ENCODE data around the gene SSC5D.
"Not testable (repeated sequence)": the region's sequence is repeated elsewhere in the genome, so short reads cannot be mapped to it uniquely, and the experiment has no call there.

Gene SSC5D

GRCh38 chr19:55487924-55488687 lies at the start of gene SSC5D:
SSC5D (plus strand) TSS chr19:55488436; CDS start chr19:55488590, 154 bp downstream.
- no peak for DNase-seq (ENCODE audit: low spot score)

GRCh38 chr19:55439052-55439451 lies 49.2 kb upstream of the SSC5D start:
- DNase-seq (ENCODE audit: low spot score), result no peak

DNA sequence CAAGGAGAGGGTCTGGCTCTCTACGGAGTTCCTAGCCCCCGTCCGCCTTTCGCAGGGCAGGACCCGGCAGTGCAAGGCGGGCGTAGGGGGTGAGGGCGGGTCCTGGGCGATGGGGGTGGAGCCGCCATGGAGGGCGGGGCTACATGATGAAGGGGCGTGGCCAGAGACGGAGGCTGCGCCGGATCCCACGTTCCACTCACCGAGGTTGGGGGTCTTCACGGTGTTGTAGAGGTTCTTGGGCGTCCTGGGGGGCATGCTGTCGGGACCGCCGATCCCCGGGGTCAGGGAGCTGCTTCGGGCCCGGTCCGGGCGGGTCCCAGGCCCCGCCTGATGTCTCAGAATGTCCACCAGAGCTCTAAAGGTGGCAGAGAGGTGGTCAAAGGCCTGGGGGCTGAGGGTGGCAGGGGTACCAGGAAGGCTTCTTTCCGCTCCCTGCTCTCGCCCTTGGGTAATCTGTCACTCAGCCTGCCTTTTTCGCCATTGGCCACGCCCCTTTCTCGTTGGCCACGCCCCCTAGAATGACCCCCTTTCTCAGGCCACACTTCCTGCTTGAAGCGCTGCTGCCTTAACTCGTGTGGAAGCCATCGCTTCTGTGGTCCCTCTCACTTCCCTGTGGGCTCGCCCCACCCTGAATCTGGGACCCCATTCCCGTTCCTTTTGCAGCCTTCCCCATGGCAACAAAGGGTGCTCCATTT lies 47.7 kb upstream of the SSC5D start:
- peak; percentile 34 for DNase-seq (ENCODE audit: low spot score)

- DNase-seq (ENCODE audit: low spot score), result peak; percentile 43
Observed at GRCh38 chr19:55441319-55441691, 46.9 kb upstream of the SSC5D start.

DNA sequence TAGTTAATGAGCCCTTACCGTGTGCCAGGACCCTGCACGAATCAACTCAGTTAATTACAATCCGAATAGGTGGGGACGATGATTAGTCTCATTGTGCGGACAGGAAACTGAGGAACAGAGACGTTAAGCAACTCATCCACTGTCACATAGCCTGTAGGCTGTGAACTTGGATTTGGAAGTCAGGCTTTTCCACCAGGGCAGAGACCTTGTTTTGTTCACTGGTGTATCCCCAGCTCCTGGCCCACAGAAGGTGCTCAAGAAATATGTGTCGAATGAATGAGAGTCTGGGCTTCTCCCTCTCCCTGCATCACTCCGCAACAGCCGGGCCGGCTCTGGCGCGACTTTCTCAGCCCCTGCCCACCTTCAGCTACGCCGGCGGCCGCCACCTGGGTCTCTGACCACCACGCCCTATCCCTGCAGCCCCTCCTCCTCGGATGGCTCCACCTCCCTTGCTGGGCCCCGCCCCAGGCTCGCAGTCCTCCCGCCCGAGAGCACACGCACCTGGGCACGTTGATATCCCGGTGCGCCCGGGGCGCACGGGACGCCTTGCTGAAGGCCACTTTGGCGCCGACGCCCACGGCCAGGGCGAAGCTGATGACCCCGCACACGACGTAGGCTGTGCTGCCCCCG lies 46.4 kb upstream of the SSC5D start:
- DNase-seq (ENCODE audit: low spot score), result no peak

DNA sequence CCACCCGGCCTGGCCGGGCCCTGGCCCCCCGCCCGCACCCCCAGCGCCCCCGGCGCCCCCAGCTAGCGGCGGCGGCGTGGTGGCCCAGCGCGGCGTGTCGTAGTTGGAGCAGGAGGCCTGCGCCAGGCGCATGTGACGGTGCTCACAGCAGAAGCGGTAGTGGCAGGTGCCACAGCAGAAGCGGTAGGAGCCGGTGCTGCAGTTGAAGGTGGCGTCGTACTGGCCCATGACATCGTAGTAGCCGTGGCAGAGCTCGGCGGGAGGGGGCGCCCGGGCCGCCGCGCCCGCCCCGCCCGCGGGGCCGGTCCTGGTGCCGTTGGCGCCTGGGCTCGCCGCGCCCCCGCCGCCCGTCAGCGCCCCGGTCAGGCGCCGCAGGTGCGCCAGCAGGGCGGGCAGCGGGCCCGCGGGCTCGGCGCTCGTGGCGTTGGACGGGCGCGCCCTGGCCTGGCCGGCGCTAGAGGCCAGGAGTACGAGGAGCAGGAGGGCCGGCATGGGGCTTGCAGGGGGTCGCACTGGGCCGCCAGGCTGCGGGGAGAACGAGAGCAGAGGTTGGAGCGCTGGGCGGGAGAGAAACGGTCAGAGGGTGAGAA lies 45.8 kb upstream of the SSC5D start:
- DNase-seq (ENCODE audit: low spot score), result no peak

GRCh38 chr19:55443045-55443823 lies 45.0 kb upstream of the SSC5D start, which contains the start of gene SHISA7:
SHISA7 (minus strand) TSS chr19:55443300; CDS start chr19:55442863, 437 bp downstream.
- no peak for DNase-seq (ENCODE audit: low spot score)

- no peak for DNase-seq (ENCODE audit: low spot score)
Observed at GRCh38 chr19:55443824-55444480, 44.3 kb upstream of the SSC5D start.

DNA sequence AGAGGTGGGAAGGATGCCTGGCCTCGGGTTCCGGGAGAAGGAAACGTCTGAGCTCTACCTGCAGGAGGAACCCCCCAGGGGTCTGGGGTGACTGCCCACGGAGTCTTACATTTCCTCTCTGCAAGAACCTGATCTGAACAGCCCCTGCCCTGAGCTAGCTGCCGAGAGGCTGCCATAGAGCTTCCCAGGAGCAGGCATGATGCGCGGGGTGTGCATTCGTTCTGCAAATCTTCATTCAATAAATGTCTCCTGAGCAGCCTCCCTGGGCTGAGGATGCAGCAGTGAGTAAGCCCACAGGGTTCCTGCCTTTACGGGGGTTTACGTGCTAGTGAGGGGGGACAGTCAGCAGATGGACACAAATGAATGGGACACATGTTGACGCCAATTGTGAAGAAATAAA lies 43.6 kb upstream of the SSC5D start:
- DNase-seq (ENCODE audit: low spot score), result no peak

- no peak for DNase-seq (ENCODE audit: low spot score)
Observed at GRCh38 chr19:55446060-55446459, 42.2 kb upstream of the SSC5D start.

DNA sequence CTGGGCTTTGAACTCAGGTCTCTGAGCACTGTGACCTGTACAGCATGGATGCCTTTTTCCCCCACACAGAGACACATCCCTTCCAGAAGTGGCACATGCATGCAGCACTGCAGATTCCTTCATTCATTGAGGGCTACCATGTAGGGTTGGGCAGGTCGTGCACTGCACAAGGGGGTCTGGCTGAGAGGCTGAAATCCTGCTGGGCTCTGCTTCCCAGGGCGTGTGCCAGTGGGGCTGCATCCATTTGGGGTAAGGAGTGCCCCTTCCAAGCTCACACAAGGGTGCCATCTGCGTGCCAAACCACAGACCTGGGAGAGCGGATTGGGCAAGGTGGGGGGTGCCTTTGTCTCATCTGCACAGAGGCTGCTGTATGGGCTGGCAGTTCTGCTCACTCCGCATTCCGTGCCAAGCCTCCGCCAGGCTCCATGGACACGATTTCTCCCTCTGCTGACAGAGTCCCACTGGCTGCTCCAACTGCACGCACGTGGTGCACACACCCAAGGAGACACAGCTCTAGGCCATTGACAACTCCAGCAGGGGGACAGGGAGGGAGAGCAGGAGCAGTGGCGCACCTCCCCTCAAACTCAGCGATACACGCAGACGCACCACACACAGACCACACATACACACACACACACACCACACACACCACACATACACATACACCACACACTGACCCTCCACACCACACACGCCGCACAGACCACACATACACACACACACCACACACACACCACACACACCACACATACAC lies 40.6 kb upstream of the SSC5D start:
- DNase-seq (ENCODE audit: low spot score), result peak; percentile 59

DNA sequence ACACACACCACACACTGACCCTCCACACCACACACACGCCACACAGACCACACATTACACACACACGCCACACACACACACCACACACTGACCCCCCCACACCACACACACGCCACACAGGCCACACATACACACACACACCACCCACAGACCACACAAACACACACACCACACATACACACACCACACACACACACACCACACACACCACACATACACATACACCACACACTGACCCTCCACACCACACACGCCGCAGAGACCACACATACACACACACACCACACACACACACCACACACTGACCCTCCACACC lies 40.1 kb upstream of the SSC5D start:
- DNase-seq (ENCODE audit: low spot score), result not testable (repeated sequence)

- no peak for DNase-seq (ENCODE audit: low spot score)
Observed at GRCh38 chr19:55449469-55449868, 38.8 kb upstream of the SSC5D start.

GRCh38 chr19:55451163-55451964 lies 36.9 kb upstream of the SSC5D start:
- DNase-seq (ENCODE audit: low spot score), result no peak

- no peak for DNase-seq (ENCODE audit: low spot score)
Observed at GRCh38 chr19:55451965-55452748, 36.1 kb upstream of the SSC5D start.

DNA sequence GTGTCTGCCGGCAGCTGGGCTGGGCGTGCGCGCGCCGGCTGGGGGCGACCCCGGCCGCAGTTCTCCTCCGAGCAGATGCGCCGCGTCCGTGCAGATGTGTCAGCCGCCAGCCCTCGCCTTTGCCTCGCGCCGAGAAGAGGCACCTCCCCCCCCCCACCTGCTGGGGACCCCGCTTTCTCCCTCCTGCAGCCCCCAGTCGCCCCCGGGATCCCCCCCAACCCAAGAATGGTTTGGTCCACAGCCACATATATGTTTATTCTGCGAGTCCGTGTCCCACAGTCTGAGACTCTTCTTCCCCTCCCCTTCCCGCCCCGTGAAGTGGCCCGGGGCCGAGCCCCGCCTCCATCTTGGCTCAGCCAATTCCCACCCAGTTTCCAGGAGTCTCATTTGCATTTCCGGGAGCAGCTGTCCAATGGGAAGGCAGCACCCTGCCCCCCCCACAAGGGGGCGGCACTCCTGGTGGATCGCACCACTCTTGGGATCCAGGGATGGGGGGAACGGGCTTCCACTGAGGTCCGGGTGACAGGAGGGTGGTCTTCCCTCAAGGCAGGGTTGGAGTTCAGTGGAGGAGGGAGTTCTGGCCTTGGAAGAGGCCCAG lies 35.4 kb upstream of the SSC5D start:
- peak; percentile 68 for DNase-seq (ENCODE audit: low spot score)

DNA sequence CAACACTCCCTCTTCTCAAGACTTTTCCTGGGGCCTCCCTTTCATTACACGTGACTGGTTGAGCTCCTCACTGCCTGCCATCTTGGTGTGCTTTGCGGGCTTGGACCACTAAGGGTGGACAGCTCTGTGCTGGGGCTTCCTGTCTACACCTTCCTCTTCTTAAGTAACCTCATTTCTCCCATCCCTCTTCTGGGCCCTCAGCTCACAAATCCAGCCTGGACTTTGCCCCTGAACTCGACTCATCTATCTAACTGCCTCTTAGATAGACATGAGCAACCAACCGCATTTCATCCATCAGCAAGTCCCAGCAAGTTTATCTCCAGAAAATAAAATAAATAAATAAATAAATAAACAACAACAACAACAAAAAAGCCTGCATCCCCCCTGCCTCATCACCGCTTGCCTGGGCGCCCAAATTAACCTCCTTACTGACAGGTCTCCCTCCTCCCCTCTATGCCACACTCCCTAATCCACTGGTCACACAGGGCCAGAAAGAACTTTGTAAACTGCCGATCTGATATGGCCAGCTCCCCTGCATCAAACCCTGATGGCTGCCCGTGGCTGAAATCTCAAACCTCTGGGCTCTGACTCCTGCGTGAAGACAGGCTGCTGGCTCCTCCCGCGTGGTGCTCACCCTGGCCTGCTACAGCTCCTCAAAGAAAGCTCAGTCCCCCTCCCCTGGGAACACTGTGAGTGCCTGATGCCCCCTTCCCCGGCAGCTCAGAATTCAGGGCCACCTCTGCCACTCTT lies 34.5 kb upstream of the SSC5D start:
- DNase-seq (ENCODE audit: low spot score), result no peak

DNA sequence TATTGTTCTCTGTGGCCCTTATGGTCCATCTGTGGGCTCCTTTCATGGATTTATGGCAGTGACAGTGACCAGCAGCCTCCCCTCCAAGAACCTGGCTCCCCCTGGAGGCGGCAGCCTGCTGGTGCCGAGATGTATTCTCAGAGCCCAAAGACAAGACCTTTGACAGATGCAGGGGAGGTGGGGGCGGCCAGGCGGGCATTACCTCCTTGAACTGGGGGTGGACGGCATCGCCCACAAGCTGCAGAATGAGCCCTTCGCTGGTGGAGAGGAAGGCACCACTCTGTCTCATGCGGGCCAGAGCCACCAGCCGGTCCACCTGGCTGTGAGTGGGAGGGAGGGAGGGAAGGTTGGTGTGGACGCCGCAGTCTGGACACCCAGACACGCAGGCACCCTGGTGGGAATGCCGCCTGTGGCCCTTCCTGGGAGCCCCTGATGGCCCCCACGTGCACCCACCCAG lies 33.4 kb upstream of the SSC5D start:
- peak; percentile 64 for DNase-seq (ENCODE audit: low spot score)
